Activated naive CD8-positive, alpha-beta T cell (primary cell): ENCODE measurements around the gene CCND1.

Experiments used
- H3K27ac Mint-ChIP-seq: one replicate; pipeline ENCODE4 v1.8.0; 2021; ENCODE audit warnings: mixed read lengths
- H3K27me3 Mint-ChIP-seq: one replicate; pipeline ENCODE4 v1.8.0; 2021; ENCODE audit warnings: mixed read lengths
- H3K36me3 Mint-ChIP-seq: one replicate; pipeline ENCODE4 v1.8.0; 2021; ENCODE audit warnings: mixed read lengths
- H3K4me1 Mint-ChIP-seq: one replicate; pipeline ENCODE4 v1.8.0; 2021; ENCODE audit warnings: low read depth, mixed read lengths
- H3K4me3 Mint-ChIP-seq: one replicate; pipeline ENCODE4 v1.8.0; 2021; ENCODE audit warnings: mild to moderate bottlenecking, mixed read lengths
- H3K9me3 Mint-ChIP-seq: one replicate; pipeline ENCODE4 v1.8.0; 2021; ENCODE audit warnings: low read depth, mixed read lengths

CCND1 gene

GRCh38 chr11:69661413-69661715 is 20.4 kb downstream of the CCND1 start:
- no peak overlapping the region for H3K4me3 Mint-ChIP-seq
- H3K27me3 Mint-ChIP-seq: no peaks in the 10 kb centered on the region
- H3K9me3 Mint-ChIP-seq: no peaks in the 10 kb centered on the region
- no peaks in the 10 kb centered on the region for H3K4me1 Mint-ChIP-seq
- H3K27ac Mint-ChIP-seq: no peak overlapping the region
- H3K36me3 Mint-ChIP-seq: no peaks in the 10 kb centered on the region

- Mint-ChIP-seq H3K27me3 (no peaks in the 10 kb centered on the region), H3K9me3 (no peaks in the 10 kb centered on the region), H3K27ac (no peak overlapping the region), H3K4me1 (no peaks in the 10 kb centered on the region), H3K4me3 (no peak overlapping the region), H3K36me3 (no peaks in the 10 kb centered on the region)
These were observed 21.2 kb downstream of the CCND1 start for GRCh38 chr11:69662021-69662698.

- Mint-ChIP-seq H3K9me3 (no peaks in the 10 kb centered on the region), H3K27me3 (no peaks in the 10 kb centered on the region), H3K4me1 (no peaks in the 10 kb centered on the region), H3K36me3 (no peaks in the 10 kb centered on the region), H3K4me3 (no peak overlapping the region), H3K27ac (no peak overlapping the region)
These were observed 21.9 kb downstream of the CCND1 start for GRCh38 chr11:69662806-69663205.

GRCh38 chr11:69663326-69663725 is 22.4 kb downstream of the CCND1 start:
- Mint-ChIP-seq H3K4me1 (no peaks in the 10 kb centered on the region), H3K4me3 (no peak overlapping the region), H3K9me3 (no peaks in the 10 kb centered on the region), H3K36me3 (no peaks in the 10 kb centered on the region), H3K27ac (no peak overlapping the region), H3K27me3 (no peaks in the 10 kb centered on the region)

- Mint-ChIP-seq H3K9me3 (no peaks in the 10 kb centered on the region), H3K4me3 (no peak overlapping the region), H3K4me1 (no peaks in the 10 kb centered on the region), H3K36me3 (peaks cover 2% of the 10 kb centered on the region), H3K27ac (no peak overlapping the region), H3K27me3 (no peaks in the 10 kb centered on the region)
These were observed 23.3 kb downstream of the CCND1 start for GRCh38 chr11:69664103-69664775.

GRCh38 chr11:69664901-69665300 is 23.9 kb downstream of the CCND1 start:
- Mint-ChIP-seq H3K27ac (no peak overlapping the region), H3K4me1 (no peaks in the 10 kb centered on the region), H3K36me3 (peaks cover 2% of the 10 kb centered on the region), H3K27me3 (no peaks in the 10 kb centered on the region), H3K9me3 (no peaks in the 10 kb centered on the region), H3K4me3 (no peak overlapping the region)

GRCh38 chr11:69665669-69666068 is 24.7 kb downstream of the CCND1 start:
- Mint-ChIP-seq H3K27ac (no peak overlapping the region), H3K27me3 (no peaks in the 10 kb centered on the region), H3K4me1 (peaks cover 5% of the 10 kb centered on the region), H3K4me3 (no peak overlapping the region), H3K36me3 (peaks cover 2% of the 10 kb centered on the region), H3K9me3 (no peaks in the 10 kb centered on the region)

GRCh38 chr11:69666261-69666660 is 25.3 kb downstream of the CCND1 start:
- H3K4me3 Mint-ChIP-seq: no peak overlapping the region
- no peak overlapping the region for H3K27ac Mint-ChIP-seq
- no peaks in the 10 kb centered on the region for H3K9me3 Mint-ChIP-seq
- no peaks in the 10 kb centered on the region for H3K27me3 Mint-ChIP-seq
- peaks cover 6% of the 10 kb centered on the region for H3K4me1 Mint-ChIP-seq
- peaks cover 2% of the 10 kb centered on the region for H3K36me3 Mint-ChIP-seq

- no peak overlapping the region for H3K27ac Mint-ChIP-seq
- no peak overlapping the region for H3K4me3 Mint-ChIP-seq
These were observed 26.0 kb downstream of the CCND1 start for GRCh38 chr11:69666752-69667536.

GRCh38 chr11:69667619-69668604 is 27.0 kb downstream of the CCND1 start:
- Mint-ChIP-seq H3K4me3 (no peak overlapping the region), H3K4me1 (peaks cover 15% of the 10 kb centered on the region), H3K27ac (no peak overlapping the region), H3K9me3 (no peaks in the 10 kb centered on the region), H3K27me3 (no peaks in the 10 kb centered on the region), H3K36me3 (peaks cover 2% of the 10 kb centered on the region)

More at GRCh38 chr11:69666752-69667536, 26.0 kb downstream of the CCND1 start:
- peaks cover 2% of the 10 kb centered on the region for H3K36me3 Mint-ChIP-seq
- H3K4me1 Mint-ChIP-seq: peaks cover 8% of the 10 kb centered on the region
- H3K9me3 Mint-ChIP-seq: no peaks in the 10 kb centered on the region
- no peaks in the 10 kb centered on the region for H3K27me3 Mint-ChIP-seq

- no peak overlapping the region for H3K4me3 Mint-ChIP-seq
- H3K27me3 Mint-ChIP-seq: no peaks in the 10 kb centered on the region
- H3K4me1 Mint-ChIP-seq: peaks cover 29% of the 10 kb centered on the region
- H3K9me3 Mint-ChIP-seq: no peaks in the 10 kb centered on the region
- peaks cover 2% of the 10 kb centered on the region for H3K36me3 Mint-ChIP-seq
- H3K27ac Mint-ChIP-seq: no peak overlapping the region
These were observed 28.5 kb downstream of the CCND1 start for GRCh38 chr11:69669486-69669885.

- no peak overlapping the region for H3K4me3 Mint-ChIP-seq
- no peaks in the 10 kb centered on the region for H3K9me3 Mint-ChIP-seq
- H3K27me3 Mint-ChIP-seq: no peaks in the 10 kb centered on the region
- H3K27ac Mint-ChIP-seq: peak overlapping the region; percentile 54
- H3K4me1 Mint-ChIP-seq: peaks cover 32% of the 10 kb centered on the region
- H3K36me3 Mint-ChIP-seq: peaks cover 2% of the 10 kb centered on the region
These were observed 29.3 kb downstream of the CCND1 start for GRCh38 chr11:69670158-69670845.

GRCh38 chr11:69671734-69672465 is 30.9 kb downstream of the CCND1 start:
- no peaks in the 10 kb centered on the region for H3K9me3 Mint-ChIP-seq
- H3K36me3 Mint-ChIP-seq: peaks cover 2% of the 10 kb centered on the region
- H3K27me3 Mint-ChIP-seq: no peaks in the 10 kb centered on the region
- H3K4me1 Mint-ChIP-seq: peaks cover 33% of the 10 kb centered on the region
- H3K27ac Mint-ChIP-seq: peak overlapping the region; percentile 22
- H3K4me3 Mint-ChIP-seq: peak overlapping the region; percentile 38
